GM23248 (cell line): ENCODE data around the gene TRAF3.

Source experiments
- EZH2 ChIP-seq: fragments of 200-600 bp; sonication (generic); IDR thresholded peaks from 2 replicates; pipeline ENCODE4 v1.6.1; 2018; ENCODE audit warnings: antibody characterized with exemption, mild to moderate bottlenecking; ENCODE audit not compliant: insufficient read depth, poor library complexity, severe bottlenecking
- EZH2phosphoT487 ChIP-seq: fragments of 200-600 bp; sonication (generic); IDR thresholded peaks from 2 replicates; pipeline ENCODE4 v1.6.1; 2018; ENCODE audit warnings: antibody characterized with exemption, moderate library complexity, mild to moderate bottlenecking, low read depth; ENCODE audit not compliant: insufficient read depth

DNA sequence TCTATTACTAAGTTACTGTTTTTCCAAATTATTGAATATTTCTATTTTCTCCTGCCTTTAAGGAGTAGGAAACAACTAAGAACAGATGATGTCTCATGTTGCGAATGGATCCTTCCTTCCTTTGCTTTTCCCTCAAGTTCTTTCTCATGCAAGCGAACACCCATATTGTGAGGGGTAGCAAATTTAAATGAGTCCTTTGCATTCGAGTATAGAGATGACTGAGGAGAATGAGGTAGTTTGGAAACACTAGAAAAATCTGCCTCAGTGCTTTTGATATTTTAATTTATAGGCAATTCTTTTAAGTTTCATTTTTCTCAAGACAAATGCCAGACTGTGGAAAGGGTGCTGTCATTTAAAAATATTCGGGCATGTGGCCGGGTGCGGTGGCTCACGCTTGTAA, 56.1 kb downstream of the TRAF3 start:
- TF ChIP-seq EZH2 (no peak), EZH2phosphoT487 (no peak)
